ENCODE data around the gene TAAR8.
A peak's percentile ranks its signal among the peaks of the same experiment; 100 is the strongest.
"Not testable (repeated sequence)": the region's sequence is repeated elsewhere in the genome, so short reads cannot be mapped to it uniquely, and the experiment has no call there.

Gene TAAR8, protein sequence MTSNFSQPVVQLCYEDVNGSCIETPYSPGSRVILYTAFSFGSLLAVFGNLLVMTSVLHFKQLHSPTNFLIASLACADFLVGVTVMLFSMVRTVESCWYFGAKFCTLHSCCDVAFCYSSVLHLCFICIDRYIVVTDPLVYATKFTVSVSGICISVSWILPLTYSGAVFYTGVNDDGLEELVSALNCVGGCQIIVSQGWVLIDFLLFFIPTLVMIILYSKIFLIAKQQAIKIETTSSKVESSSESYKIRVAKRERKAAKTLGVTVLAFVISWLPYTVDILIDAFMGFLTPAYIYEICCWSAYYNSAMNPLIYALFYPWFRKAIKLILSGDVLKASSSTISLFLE

GRCh38 chr6:132552372-132552771 lies at the start of gene TAAR8:
Gene TAAR8 (plus strand): TSS chr6:132552672. CDS start chr6:132552693, 21 bp downstream.
- DNase-seq = no peak

GRCh38 chr6:132504757-132505156 lies 47.7 kb upstream of the TAAR8 start:
- DNase-seq = no peak

DNA sequence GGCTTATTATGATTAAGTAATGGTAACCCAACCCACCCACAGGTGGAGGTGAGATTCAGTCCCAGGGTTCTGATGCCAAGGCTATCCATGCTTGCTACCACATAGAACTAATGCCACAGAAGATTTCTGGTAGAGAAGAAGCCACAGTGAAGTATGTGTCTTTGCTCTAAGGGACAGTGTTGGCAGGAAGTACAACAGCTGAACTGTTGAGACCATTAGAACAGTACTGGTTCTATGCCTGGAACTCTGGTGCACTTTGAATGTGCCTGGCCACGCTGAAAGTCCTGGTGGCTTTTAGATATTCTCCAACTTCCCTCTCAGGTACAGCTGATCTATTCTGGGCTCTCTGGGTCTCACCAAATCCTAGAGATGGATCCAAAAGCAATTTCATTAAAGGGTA lies 47.3 kb upstream of the TAAR8 start:
- DNase-seq = no peak

- DNase-seq = no peak
These were observed 46.0 kb upstream of the TAAR8 start for GRCh38 chr6:132506461-132506860.

DNA sequence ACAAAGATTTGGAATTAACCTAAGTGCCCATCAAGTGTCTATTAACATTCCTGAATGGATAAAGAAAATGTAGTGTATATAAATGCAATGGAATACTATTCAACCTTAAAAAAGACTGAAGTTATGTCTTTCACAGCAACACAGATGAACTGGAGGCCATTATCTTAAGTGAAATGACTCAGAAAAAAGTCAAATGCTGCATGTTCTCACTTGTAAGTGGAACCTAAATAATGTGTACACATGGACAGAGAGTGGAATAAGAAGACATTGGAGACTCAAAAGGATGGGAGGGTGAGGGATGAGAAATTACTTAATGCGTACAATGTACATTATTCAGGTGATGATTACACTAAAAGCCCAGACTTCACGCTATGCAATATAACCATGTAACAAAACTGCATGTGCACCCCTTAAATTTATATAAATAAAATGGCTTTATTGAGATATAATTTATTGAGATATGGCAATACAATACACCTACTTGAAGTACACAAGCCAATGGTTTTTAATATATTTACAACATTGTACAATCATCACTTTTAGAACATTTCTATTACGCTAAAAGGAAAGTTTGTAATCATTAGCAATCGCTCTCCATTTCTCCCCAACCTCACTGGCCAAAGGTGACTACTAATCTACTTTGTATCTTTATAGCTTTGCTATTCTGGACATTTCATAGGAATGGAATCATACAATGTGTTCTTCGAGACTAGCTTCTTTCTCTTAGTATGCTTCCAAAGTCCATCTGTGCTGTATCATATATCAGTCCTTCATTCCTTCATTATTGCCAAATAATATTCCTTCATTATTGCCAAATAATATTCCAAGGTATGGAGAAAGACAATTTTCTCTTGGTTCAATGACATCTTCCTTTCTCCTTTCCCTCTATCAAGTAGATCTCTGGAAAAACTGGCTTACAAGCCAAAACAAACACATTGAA lies 45.3 kb upstream of the TAAR8 start:
- DNase-seq = no peak

DNA sequence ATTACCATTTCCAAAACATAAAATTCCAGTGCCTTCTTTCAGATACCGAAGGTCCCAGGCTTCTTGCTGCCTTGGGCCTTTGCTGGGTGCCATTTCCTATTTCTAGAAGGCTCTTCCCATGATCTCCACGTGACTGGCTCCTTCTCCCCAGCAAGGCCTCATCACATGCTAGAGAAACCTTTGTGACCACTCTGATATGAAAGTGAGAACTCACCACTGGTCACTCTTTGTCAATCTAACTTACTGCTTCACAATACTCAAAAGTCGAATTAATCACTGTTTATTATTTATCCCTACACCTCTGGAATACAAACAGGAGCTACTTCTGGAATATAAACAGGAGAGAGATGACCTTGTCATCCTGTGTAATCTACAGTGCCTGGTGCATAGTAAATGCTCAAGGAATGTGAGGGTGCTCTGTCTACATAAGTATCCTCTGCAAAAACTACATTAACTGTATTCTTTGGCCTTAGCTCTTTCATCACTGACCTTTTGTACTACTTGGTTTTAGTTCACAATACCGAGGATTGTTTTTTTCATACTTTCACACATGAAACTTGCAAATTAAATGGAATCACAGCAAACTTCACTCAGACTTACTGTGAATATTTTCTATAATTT lies 41.2 kb upstream of the TAAR8 start:
- no peak for DNase-seq

GRCh38 chr6:132511831-132512220 lies 40.6 kb upstream of the TAAR8 start:
- DNase-seq = peak in 1 of 3 experiments; percentile 25

DNA sequence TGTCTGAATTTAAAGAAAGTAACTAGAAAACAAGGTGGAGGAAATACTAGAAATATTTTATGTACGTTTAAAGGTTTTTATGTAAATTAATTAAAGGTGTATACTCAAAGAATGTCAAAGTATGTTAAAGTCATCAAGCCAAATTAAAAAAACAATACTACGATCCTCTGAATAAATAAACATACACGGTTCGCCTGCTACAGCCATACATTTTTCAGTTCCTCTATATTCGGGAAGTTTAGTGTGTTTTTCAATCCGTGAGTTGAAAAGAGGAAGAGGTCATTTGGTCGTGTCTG lies 40.2 kb upstream of the TAAR8 start:
- DNase-seq = no peak

- DNase-seq = peak; percentile 93 to 97 (median 97)
These were observed 39.5 kb upstream of the TAAR8 start, which contains the start of gene STX7 for GRCh38 chr6:132512638-132513632. Gene STX7 (minus strand): TSS chr6:132513116. CDS start chr6:132503530, 9,586 bp downstream.

- peak in 1 of 3 experiments; percentile 30 for DNase-seq
These were observed 38.5 kb upstream of the TAAR8 start for GRCh38 chr6:132513831-132514545.

GRCh38 chr6:132515386-132515785 lies 37.1 kb upstream of the TAAR8 start:
- DNase-seq = no peak

DNA sequence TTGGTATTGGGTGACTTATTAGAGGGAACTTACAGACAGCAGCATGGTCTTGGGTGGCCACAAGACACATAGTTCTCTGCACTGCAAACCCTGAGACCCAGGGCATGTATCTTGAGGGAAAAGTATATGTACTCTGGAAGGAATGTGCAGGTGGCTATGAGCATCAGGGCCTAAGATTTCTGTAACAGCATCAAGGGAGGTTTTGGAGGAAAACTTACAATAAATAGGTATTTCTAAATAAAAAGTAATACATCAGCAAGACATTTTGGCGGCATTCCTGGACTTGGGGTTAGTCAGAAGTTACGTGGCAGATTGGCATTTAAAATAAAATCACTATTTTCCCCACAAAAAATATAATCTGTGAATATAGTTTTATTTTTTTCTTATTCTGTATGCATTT lies 31.5 kb upstream of the TAAR8 start:
- no peak for DNase-seq

- no peak for DNase-seq
These were observed 27.8 kb upstream of the TAAR8 start for GRCh38 chr6:132524646-132525045.

- no peak for DNase-seq
These were observed 26.6 kb upstream of the TAAR8 start for GRCh38 chr6:132525866-132526265.

DNA sequence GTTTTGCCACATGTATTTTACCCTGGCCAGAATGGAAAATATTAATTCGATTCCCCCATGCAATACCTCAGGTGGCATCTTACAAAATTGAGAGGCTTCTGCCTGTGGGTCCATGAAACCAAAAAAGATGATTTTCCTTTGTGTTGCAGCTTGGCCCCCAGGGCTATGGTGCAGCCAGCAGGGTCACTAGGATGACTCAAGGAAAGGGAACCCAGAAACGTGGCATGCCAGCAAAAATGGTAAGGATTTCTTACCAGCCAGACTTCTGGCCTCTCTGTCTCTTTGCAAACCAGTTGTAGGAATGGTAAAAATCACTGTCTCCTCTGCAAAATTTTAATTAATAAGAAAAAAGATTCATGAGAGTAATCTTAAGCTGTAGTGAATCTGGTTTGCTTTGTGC lies 26.0 kb upstream of the TAAR8 start:
- DNase-seq = no peak

GRCh38 chr6:132527791-132528190 lies 24.7 kb upstream of the TAAR8 start:
- DNase-seq = no peak

DNA sequence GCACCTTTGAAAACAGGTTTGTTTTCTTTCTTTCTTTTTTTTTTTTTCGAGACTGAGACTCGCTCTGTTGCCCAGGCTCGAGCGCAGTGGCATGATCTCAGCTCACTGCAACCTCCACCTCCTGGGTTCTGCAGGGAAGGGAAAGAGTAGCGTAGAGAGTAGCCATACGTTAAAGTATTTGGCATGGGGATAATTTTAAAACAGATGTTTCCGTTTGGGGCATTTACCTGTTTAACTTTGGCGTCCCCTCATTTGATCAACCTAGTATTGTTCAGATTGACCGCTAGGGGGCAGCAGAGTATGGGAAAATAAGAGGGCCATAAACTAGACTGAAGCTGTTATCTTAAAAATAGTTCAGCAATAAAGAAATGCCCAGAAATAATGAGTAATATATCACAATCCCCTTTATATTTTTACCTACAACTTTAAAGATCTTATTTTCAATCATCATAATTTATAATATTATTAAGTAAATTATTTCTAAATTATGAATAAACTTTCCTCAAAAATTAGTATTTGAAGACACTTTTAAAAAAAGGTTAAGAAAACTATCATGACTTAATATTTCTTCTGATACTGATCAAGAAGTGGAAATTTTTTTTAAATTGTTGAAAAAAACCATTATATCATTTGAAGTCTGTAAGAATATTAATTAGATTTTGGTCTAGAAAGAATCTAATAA lies 22.0 kb upstream of the TAAR8 start:
- DNase-seq = peak; percentile 49 to 90 (median 66)

GRCh38 chr6:132534546-132534945 lies 17.9 kb upstream of the TAAR8 start:
- not testable (repeated sequence) for DNase-seq

DNA sequence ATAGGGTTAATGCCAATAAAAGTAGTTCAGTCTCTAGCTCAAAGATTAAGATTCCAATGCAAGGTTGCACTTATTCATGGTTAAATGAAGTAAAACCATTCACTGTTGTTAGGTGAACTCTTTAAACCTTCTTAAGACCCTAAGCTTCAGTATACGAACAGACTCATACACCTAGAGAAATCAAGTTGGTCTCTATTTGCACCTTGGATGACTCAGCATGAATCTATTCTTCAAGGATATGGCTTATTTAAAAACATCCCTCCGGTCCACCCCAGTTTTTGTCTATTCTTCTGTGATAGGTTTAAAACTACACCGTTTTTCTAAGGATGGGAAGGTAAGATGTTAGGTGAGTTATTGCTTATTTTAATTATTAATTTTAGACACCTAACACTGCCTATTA lies 15.3 kb upstream of the TAAR8 start:
- no peak for DNase-seq

DNA sequence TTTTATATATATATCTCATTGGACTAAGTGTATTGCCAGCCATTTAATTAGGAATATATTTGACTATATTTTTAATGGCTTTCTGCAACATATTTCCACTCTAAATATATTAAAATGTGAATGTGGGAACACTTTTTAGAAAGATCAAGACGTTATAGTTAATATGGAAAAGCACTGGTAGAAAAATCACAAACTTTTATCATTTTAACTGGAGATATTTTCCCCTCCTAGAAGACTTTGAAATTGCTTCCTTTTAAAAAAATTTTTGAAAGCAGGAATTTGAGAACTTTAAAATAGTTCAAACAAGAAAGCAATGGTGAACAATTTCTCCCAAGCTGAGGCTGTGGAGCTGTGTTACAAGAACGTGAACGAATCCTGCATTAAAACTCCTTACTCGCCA lies 14.5 kb upstream of the TAAR8 start, which contains the start of gene TAAR9:
Gene TAAR9 (plus strand): TSS at position 301 of the 400 bp plus-strand sequence. CDS start 13 bp downstream, at position 314.
- no peak for DNase-seq

GRCh38 chr6:132544826-132545225 lies 7.6 kb upstream of the TAAR8 start:
- no peak for DNase-seq

All from NCI-H1417 (cell line).